Activated CD8-positive, alpha-beta memory T cell treated with anti-CD3 and anti-CD28 coated beads, Interleukin-2, amount 50 U/mL, for 4 hours (primary cell): ENCODE data around the gene EMC7.
"Not testable (repeated sequence)": the region's sequence is repeated elsewhere in the genome, so short reads cannot be mapped to it uniquely, and the experiment has no call there.

Experiments
- DNase-seq: peaks from one replicate; pipeline ENCODE4 v3.0.0-alpha.2; 2020

EMC7 gene

GRCh38 chr15:34101366-34102174 lies at the start of gene EMC7, which contains the start of gene PGBD4:
TSS of gene EMC7 (minus strand) at chr15:34101862. CDS start at chr15:34101839, 23 bp downstream.
TSS of gene PGBD4 (plus strand) at chr15:34102083. CDS start at chr15:34102532, 449 bp downstream.
- DNase-seq: peak; percentile 100

GRCh38 chr15:34147371-34148140 lies 45.9 kb upstream of the EMC7 start:
- no peak for DNase-seq

GRCh38 chr15:34133511-34133910 lies 31.8 kb upstream of the EMC7 start:
- no peak for DNase-seq

- DNase-seq: no peak
Observed at GRCh38 chr15:34132881-34133280, 31.2 kb upstream of the EMC7 start.

GRCh38 chr15:34128898-34129297 lies 27.2 kb upstream of the EMC7 start:
- no peak for DNase-seq

GRCh38 chr15:34126522-34126921 lies 24.9 kb upstream of the EMC7 start:
- DNase-seq: no peak

GRCh38 chr15:34125945-34126344 lies 24.3 kb upstream of the EMC7 start:
- no peak for DNase-seq

- no peak for DNase-seq
Observed at GRCh38 chr15:34124651-34125050, 23.0 kb upstream of the EMC7 start.

GRCh38 chr15:34122771-34123183 lies 21.1 kb upstream of the EMC7 start:
- no peak for DNase-seq

- DNase-seq: not testable (repeated sequence)
Observed at GRCh38 chr15:34121786-34122185, 20.1 kb upstream of the EMC7 start.

- not testable (repeated sequence) for DNase-seq
Observed at GRCh38 chr15:34120420-34120819, 18.8 kb upstream of the EMC7 start.

GRCh38 chr15:34119291-34119690 lies 17.6 kb upstream of the EMC7 start:
- DNase-seq: no peak

- DNase-seq: no peak
Observed at GRCh38 chr15:34116620-34117019, 15.0 kb upstream of the EMC7 start.

GRCh38 chr15:34114739-34115138 lies 13.1 kb upstream of the EMC7 start:
- no peak for DNase-seq

- DNase-seq: no peak
Observed at GRCh38 chr15:34114215-34114614, 12.6 kb upstream of the EMC7 start.

GRCh38 chr15:34111488-34111887 lies 9.8 kb upstream of the EMC7 start:
- no peak for DNase-seq

- no peak for DNase-seq
Observed at GRCh38 chr15:34109797-34110663, 8.4 kb upstream of the EMC7 start.

GRCh38 chr15:34107315-34107714 lies 5.7 kb upstream of the EMC7 start:
- DNase-seq: no peak

GRCh38 chr15:34106423-34106822 lies 4.8 kb upstream of the EMC7 start:
- DNase-seq: no peak

- DNase-seq: no peak
Observed at GRCh38 chr15:34102175-34102925, 688 bp upstream of the EMC7 start.

- no peak for DNase-seq
Observed at GRCh38 chr15:34099914-34100313, 1.7 kb downstream of the EMC7 start.

- no peak for DNase-seq
Observed at GRCh38 chr15:34085746-34086145, 15.9 kb downstream of the EMC7 start.
